ENCODE results near the gene CCDC191.

The CCDC191 gene

DNA sequence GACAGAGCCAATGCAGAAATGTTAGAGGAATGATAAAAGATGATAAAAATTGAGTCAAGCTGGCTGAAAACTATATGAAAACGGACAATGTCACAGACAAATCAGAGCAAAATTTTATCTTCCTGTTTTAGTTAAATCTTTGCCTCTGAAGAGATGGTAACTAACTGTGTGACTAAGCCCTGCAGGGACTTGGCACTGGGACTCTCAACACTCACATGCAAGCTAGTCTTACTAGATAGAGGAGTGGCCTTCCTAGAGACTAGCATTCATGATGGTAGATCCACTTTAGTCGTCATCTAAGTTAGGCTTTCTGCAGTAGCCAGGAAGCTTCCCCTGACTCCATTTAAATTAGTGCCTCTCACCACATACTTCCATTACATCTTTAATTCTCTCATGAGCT is 4.1 kb downstream of the CCDC191 start:
- DNase-seq = no peak

DNA sequence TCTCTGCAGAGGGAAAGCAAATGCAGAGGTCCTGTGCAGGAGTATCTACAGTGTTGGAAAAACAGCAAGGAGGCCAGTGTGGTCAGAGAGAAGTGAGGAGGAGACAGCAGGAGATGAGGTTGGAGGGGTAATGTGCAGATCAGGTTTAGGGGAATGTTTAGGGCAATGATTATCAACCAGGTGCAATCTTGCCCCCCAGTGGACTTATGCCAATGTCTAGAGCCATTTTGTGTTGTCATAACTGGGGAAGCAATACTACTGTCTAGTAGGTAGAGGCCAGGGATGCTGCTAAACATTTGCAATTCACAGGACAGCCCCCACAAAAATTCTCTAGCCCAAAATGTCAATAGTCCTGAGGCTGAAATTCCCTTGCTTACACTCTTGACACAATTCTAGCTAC is 13.1 kb downstream of the CCDC191 start:
- DNase-seq = no peak

DNA sequence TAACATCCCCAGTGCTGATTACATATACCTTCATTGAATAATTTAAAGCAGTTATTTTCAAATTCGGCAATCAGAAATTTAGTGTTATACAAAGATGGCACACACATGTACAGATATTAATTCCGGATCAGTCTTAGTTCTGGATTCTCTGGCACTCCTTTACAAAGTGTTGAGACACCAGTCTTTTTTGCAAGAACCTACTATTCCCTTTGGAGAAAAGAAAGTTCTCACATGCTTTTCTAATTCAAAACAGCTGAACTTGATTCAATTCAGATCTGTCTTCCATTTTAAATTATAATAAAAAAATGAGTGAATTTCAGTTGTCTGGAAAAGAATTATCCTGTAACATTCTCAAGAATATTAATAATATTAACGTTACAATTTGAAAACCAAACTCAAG is 20.4 kb downstream of the CCDC191 start:
- no peak for DNase-seq

DNA sequence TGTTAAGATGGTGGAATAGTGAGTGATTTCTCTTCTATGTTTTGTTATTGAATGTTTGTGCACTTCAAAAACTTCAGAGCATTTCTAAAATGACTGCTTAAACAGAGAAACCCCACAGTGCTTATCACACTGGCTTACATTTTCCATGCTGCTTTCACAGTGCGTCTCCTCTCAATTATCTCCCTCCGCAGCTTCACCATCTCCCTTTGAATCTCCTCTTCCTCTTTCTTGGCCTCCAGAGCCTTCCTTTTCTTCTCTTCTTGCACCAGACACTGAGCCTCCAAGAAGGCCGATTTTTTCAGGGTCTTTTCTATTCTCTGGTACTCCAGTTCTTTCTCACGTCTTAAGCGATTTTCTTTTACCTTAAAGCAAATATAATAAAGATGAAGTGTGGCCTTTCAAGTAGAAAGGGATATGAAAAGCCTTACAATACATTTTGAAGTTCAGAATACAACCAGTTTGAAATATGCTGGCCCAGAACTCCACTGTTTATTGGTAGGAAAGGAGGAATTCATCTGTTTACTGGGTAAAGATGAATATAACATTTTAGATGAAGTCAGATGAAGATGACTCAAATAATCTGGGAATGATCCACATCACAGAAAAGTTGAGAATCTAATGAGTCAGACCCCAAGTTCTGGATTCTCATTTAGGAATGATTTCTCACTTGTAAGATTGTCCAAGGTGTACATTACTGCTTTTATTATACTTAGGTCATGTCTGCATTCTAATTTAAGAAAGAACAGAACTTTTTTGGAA is 21.4 kb downstream of the CCDC191 start:
- DNase-seq = no peak

DNA sequence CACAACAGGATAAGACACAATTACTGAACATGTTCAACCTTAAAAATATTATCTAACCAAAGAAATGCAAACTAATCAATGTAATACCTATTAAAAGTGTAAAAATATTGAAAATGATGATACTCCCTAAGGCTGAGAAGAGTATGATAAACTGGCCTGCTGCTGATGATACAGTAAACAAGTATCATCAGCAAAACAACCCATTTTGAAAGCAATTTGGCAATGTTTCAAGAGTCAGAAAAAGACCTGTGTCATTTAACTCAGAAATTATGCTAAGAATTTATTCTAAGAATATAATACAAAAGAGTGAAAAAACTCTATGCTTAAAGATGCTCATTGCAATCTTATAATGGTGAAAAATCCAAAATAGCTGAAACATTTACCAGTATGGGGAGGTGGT is 22.1 kb downstream of the CCDC191 start:
- no peak for DNase-seq

DNA sequence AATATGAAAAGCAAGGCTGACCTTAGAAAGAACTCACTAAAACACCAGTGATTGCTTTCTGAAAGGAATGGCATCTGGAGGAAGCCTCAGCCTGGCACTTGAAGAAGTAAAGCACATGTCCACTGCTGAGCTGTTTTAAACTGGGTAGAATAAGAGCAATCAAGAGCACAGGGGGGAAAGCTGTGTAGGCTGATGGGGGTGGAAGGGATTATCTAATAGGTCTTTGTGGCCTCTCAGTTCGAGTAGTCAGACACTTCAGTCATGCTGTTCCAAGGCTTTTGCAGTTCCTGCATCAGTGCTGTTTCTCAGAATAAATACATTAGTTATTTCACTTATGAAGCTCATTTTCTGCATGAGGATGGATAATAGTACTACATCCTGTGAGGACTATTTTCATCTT is 22.6 kb downstream of the CCDC191 start:
- no peak for DNase-seq

DNA sequence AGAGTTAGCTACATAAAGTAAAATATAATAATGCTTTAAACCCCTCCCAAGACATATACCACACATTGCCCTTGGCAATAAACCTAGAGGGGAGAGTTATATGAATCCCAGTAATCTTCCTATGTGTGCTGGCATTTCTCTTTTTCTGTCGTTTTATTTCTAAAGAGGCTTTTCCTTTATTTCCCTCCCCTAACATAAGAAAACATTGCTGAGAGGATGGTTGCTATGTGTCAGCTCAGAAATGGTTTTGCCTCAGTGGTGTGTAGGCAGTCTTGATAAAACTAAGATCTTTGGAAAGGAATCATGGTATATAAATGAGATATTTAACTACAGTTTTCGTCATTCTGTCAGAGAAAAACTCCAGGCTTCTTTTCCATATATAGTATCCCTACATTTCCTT is 30.0 kb downstream of the CCDC191 start:
- no peak for DNase-seq

DNA sequence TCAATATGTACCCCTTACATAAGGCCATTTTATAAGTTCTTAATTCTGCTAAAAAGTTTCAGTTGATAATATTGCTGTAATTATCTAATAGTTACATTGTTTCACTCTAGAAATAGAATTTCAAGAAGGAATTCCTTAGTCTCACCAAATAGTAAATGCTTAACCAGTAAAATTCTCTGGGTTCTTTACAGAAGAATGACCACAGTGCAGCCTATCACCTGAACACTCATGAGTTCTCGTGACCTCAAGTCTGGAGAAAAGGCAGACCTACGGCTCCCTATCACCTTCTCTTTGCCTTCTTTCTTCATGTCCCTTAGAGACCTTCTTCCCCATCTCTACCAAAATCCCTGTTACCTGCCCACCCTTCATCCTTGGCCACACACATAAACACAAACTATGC is 30.9 kb downstream of the CCDC191 start:
- no peak for DNase-seq

DNA sequence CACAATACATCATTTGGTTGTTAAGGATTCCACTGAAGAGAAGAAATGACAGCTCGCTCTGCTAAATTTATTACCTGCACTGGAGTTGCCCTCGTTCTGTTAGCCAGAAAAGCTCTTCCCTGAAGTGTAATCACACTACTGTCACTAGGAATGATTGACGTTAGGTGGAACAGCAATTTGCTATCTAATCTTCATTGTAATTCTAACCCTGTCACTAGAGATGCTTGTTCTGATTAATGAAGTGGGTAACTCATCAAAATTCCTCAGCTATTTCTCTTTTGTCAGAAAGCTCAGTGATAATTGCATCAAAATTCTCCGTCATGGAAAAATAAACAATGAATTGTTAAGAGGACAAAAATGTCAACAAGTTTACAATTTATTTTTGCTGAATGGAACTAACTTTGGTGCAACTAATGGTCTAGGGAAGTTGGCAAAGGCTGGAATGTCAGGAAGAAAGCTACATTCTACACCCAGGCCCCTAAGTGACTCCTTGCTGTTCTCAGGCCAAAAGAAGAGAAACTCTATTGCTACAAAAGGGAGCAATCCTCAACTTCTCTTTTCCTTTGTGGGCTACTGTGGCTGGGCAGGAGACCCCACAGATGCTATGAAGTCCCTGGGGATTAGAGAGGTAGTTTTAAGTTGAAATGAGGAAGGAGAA is 34.1 kb downstream of the CCDC191 start:
- no peak for DNase-seq

DNA sequence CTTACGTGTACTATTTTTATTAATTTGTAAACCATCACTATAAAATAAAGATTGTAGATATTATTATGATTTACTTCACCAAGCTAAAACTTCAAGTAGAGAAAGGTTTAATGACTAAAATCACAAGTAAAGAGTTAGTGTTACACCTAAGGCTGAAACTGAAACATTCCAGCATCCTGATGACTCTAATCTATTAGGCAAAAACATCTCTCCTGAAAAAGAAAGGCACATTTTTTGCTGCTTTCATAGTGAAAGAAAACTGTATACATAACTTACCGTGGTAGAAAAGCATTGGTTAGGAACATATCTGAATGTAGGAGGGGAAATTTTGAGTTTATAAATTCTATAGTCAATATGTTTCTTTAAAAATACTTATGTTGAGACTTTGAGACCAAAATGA is 35.4 kb downstream of the CCDC191 start:
- no peak for DNase-seq

DNA sequence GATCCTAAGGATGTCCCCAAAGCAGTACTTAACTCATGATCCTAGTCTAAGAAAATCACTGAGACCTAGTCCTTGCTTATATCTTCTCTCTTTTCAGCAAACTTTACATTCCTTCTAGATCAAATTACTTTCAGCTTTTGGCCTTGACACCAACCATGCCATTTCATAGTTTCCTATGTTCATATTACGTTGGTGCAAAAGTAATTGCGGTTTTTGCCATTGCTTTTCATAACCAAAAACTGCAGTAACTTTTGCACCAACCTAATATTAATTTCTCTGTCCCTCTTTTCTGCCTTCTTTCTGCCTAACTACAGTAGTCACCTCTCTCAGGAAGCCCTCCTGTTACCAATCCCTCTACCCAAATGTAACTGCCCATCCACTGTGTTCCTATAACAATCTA is 36.8 kb downstream of the CCDC191 start:
- DNase-seq = no peak

DNA sequence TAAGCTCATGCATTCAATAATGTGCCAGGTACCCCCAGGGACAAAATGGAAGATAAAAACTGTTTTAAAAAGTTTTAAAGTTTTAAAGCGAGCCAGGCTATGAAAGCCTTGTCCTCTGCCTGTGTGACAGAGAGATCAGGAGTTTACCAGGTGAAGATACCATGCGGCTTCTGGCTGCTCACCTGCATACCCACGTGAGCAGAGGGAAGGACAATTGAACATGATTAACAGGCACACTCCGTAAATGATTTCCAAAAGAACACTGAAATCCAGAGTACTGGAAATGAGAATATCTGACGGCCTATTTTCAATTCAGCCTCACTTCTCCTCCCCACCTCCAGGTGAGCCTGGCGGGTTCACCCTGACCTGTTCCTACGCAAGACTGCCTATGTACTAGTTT is 42.1 kb downstream of the CCDC191 start:
- DNase-seq = no peak

DNA sequence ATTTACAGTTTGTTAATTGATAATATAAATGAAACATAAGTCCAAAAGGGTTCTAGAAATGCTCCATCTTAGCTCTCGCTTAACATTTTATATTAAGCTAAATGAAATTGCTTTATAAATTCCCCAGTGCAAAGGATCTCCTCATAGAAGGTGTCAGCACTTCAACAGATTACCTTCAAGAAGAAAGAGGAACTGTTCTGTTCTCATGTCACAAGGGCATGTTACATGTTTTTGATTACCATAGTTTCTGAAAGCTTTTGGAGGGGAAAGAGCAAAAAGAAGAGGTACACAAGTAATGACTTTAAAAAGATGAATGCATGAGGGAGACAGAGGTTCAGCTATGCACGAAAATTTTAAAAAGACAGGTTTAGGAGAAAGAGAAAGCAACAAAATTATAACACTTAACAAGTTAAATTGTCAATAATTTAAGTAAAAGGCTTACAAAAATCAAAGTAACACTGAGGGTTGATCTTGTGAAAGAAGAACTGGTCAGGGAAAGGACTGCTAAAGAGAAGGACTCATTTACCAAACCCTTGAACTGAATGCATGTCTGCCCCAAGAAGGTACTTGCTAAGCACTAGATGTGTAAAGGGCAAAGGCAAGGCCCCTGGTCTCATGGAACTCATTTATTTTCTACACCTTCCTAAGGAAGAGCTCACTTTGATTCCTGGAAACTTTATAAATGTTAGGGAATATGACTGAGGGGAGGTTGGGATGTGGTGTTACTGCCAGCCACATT is 45.1 kb downstream of the CCDC191 start:
- DNase-seq = no peak

DNA sequence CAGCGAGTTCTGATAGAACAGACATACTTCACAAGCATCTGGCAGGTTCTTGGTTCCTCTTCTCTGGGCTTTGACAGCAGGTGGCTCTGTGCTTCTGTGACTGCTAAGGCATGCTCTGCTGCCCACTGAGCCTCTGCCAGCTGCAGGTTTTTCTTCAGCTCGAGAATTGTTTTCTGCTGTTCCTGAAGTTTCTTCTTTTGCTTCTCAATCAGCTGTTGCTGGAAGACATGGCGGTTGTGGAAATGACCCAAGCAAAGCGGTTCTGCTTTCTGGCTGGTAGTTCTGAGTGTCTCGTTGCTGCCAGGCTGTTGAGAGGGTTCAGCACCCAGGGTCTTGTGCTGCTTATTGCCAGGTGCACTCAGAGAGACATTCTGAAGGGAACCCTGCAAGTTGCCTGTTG is 50.8 kb downstream of the CCDC191 start:
- DNase-seq = no peak

DNA sequence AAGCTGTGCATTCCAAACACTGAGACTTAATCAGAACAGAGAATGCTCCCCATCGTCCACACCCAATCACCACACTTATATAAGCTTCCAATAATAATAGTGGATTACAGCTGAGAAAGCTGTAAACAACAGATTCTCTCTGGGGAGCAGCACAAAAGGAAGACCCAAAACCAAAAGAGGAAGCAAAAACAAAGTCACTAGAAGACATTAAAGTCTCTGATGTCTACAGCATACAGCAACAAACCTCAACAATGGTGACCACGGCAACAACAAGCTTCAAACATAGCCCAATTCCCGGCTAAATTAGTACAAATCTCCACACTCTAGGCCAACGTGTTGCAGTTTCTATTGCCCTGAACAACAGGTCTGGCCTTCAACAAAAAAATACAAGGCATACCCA is 70.8 kb downstream of the CCDC191 start:
- DNase-seq = no peak

DNA sequence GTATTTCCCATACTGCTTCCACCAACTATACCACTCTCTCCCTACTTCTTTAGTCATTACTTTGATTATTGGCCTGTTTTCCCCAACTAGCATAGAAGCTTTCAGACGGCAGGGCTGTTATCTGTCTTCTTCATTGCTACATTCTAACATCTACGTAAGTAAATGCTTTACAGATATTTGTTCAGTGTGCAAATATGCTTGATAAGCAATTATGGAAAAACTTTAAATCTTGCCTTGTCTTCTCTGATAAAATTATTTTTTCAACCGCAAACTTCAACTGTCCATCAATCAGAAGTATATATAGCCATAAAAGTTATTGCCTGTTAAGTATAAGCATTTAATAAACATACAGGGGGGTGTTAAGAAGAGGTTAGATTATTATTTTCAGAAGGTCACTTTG is 72.8 kb downstream of the CCDC191 start:
- DNase-seq = no peak

DNA sequence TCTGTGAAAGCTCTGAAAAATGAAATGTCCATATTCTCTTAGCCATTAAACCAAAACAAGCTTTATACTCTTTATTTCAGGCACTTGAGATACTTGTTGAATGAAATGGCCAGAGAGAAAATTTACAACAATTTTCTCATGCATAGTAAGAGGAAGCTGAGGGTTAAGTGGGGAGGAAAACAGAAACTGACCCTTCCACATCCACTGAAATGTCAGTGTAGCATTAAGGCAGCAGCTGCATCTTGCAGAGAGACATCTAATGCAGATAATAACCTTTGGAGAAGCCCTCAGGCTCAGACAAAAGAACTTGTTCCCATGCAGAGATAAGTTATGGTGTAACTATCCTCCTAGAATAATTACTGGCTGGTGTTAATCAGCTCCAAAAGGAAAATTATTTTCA is 74.5 kb downstream of the CCDC191 start:
- no peak for DNase-seq

DNA sequence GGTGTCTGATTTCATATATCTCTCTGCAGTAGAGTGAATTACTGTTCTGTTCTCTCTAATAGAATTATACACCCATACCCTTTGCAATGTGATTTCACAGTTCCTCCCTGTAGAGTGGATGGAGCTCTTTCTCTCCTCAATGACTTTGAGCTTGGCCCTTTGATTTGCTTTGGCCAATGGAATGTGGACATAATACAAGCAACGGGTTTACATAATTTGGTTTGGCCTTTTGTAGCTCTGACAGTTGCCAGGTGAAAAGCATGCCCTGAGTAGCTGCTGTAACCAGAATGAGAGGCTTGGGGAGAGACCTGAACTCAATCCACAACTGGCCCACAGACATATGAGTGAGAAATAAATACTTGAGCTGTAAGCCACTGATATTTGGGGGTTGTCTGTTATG is 76.4 kb downstream of the CCDC191 start:
- DNase-seq = no peak

DNA sequence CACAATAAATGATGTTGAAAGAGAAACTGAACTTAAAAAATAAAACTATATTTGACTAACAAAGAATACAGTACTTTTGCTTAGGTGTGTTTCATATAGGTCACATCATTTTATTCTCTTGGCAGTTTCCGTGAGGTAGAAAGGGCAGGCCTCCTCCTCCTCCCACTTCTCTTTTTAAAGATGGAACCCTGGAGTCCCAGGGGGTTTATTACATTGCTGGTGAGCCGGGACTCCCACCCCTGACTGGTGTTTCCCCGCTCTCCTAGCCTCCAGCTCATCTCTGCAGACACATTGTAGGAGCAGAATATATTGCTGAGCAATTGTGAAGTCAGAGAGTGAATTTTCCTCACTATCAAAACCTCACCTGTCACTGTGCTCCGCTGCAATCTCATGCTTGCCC is 78.5 kb downstream of the CCDC191 start:
- no peak for DNase-seq

DNA sequence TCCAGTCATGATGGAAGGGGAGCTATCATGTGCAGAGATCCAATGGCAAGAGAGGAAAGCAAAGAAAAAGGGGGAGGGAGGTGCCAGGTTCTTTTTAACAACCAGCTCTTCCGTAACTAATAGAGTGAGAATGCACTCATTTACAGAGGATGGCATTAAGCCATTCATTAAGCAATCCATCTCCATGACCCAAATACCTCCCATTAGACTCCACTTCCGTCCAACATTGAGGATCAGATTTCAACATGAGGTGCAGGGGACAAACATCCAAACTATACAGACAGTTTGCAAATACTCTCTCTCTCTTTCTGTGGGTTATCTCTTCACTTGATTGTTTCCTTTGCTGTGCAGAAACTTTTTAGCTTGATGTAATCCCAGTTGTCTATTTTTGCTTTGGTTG is 87.3 kb downstream of the CCDC191 start:
- DNase-seq = no peak

DNA sequence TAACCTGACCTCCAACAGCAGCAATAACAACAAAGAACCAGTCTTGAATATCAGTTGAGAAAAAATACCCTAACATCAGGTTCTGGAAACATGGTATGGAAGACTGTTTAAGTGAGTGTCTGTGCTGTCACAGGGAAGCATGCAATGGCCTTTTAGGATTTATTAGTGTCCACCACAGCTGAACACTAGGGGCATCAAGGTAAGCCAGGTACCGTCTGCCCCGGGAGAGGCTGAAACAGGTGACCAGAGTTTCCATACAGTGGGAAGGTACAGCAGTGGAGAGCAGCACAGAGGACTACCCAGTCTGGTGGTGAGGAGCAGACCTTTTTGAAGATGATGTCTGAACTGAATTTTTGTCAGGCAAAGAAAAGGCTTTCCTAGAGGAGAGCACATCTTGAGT is 90.2 kb downstream of the CCDC191 start:
- DNase-seq = no peak

DNA sequence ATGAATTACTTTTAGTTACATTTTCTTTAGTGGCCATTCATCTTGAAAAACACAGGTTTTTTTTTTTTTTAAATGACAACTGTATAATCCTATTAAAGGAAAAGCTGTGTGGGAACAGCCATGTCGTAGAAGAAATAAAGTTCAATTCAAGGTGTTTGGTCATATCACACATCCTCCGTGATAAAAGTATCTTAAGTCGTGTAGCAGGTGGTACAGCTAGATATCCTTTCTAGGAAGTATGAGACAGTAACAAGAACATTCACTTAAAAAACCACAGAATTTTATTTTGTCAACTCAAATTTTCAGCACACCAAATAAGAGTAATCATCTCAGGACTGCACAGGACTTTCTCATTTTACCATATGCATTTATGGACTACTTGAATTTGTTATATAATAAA is 92.4 kb downstream of the CCDC191 start:
- no peak for DNase-seq

DNA sequence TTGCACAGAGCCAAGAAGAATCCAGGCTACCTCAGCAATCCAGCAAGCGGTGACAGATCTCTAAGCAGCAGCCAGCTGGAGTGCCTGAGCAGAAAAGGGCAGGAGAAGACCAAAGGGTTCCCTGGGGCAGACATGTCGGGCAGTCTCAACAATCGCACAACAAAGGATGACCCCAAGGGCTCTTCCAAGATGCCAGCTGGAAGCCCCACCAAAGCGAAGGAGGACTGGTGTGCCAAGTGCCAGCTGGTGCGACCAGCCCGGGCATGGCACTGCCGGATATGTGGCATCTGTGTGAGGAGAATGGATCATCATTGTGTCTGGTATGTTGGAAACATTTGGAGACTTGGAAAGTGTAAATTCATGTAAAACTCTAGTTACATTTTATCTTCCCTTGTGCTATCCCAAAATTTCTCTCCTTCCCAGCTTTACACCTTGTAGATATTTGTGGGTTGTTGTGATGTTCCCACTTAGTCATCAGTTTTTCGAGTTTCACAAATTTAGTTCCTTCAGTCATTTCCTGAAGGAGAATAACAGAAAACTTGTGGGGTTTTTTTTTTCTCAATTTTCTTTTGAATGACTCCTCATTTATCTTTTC is 102.1 kb downstream of the CCDC191 start:
- DNase-seq = no peak

DNA sequence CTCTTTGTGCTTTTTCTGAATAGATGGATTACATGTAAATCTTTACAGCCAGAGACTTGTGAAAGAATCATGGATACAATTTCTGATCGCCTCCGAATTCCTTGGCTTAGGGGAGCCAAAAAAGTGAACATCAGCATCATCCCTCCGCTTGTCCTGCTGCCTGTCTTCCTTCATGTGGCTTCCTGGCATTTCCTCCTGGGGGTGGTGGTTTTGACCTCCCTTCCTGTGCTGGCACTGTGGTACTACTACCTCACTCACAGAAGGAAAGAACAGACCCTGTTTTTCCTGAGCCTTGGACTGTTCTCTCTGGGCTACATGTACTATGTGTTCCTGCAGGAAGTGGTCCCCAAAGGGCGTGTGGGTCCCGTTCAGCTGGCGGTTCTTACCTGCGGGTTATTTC is 102.6 kb downstream of the CCDC191 start:
- no peak for DNase-seq
